Measurements from ENCODE around the gene ANKLE1.

DNA sequence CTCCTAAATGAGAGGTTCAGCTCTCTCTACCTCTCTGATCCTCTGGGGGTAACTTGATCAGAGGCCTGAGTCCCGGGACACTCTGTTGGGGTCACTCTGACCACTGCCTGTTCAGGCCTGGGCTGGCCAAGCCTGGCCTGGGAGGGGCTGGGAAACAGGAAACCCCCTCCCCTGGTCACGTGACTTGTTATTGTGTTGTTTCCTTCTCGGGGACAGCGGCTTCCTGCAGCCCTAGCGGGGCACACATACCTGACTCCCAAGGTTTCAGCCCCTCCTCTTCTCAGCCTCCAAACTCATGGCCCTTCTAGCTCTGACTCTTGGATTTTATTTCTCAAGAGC, 17.1 kb upstream of the ANKLE1 start, which contains the start of gene USHBP1:
- TF ChIP-seq, protein P1, sequence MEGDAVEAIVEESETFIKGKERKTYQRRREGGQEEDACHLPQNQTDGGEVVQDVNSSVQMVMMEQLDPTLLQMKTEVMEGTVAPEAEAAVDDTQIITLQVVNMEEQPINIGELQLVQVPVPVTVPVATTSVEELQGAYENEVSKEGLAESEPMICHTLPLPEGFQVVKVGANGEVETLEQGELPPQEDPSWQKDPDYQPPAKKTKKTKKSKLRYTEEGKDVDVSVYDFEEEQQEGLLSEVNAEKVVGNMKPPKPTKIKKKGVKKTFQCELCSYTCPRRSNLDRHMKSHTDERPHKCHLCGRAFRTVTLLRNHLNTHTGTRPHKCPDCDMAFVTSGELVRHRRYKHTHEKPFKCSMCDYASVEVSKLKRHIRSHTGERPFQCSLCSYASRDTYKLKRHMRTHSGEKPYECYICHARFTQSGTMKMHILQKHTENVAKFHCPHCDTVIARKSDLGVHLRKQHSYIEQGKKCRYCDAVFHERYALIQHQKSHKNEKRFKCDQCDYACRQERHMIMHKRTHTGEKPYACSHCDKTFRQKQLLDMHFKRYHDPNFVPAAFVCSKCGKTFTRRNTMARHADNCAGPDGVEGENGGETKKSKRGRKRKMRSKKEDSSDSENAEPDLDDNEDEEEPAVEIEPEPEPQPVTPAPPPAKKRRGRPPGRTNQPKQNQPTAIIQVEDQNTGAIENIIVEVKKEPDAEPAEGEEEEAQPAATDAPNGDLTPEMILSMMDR (IDR thresholded peaks at IDR 0.05) = no peak
- no peak for TF ChIP-seq POLR2A (IDR thresholded peaks at IDR 0.05)
